ENCODE measurements around the gene H2BK1. TPM values are rescaled to one million over a fixed set of nuclear protein-coding genes. Genes with fewer than 3 reads are reported as not detected.

Gene H2BK1
- total RNA-seq, 4 donors from 2014 or later: not detected

DNA sequence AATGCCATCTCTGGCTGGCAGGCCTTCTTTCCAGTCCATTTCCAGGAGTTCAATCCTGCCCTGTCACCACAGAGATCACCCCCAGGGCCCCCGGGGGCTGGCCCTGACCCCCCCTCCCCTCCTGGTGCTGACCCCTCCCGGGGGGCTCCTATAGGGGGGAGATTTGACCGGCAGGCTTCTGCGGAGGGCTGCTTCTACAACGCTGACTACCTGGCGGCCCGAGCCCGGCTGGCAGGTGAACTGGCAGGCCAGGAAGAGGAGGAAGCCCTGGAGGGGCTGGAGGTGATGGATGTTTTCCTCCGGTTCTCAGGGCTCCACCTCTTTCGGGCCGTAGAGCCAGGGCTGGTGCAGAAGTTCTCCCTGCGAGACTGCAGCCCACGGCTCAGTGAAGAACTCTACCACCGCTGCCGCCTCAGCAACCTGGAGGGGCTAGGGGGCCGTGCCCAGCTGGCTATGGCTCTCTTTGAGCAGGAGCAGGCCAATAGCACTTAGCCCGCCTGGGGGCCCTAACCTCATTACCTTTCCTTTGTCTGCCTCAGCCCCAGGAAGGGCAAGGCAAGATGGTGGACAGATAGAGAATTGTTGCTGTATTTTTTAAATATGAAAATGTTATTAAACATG, 28.0 kb upstream of the H2BK1 start:
- Histone ChIP-seq H3K4me3 (no peak overlapping the region), H3K27ac (no peak overlapping the region), H3K36me3 (peaks cover 0 to 81% of the 10 kb centered on the region in 2 donors), H3K4me1 (peaks cover 0 to 18% (median 10%) of the 10 kb centered on the region in 3 donors), H3K27me3 (no peaks in the 10 kb centered on the region), H3K9me3 (no peaks in the 10 kb centered on the region)
- no peak for ATAC-seq
- no peak for TF ChIP-seq EP300 (IDR thresholded peaks at IDR 0.05)
- TF ChIP-seq POLR2A (IDR thresholded peaks at IDR 0.05): no peak
- TF ChIP-seq, protein P1, sequence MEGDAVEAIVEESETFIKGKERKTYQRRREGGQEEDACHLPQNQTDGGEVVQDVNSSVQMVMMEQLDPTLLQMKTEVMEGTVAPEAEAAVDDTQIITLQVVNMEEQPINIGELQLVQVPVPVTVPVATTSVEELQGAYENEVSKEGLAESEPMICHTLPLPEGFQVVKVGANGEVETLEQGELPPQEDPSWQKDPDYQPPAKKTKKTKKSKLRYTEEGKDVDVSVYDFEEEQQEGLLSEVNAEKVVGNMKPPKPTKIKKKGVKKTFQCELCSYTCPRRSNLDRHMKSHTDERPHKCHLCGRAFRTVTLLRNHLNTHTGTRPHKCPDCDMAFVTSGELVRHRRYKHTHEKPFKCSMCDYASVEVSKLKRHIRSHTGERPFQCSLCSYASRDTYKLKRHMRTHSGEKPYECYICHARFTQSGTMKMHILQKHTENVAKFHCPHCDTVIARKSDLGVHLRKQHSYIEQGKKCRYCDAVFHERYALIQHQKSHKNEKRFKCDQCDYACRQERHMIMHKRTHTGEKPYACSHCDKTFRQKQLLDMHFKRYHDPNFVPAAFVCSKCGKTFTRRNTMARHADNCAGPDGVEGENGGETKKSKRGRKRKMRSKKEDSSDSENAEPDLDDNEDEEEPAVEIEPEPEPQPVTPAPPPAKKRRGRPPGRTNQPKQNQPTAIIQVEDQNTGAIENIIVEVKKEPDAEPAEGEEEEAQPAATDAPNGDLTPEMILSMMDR (IDR thresholded peaks at IDR 0.05): no peak
- no peak for TF ChIP-seq POLR2AphosphoS5 (IDR thresholded peaks at IDR 0.05)
- 67% methylated on average over 1 of the region's 17 CpGs; no CpG with 5 or more reads in 1 of the 2 donors for WGBS, 2 donors (ENCODE audit: low coverage in 1 of 2)

DNA sequence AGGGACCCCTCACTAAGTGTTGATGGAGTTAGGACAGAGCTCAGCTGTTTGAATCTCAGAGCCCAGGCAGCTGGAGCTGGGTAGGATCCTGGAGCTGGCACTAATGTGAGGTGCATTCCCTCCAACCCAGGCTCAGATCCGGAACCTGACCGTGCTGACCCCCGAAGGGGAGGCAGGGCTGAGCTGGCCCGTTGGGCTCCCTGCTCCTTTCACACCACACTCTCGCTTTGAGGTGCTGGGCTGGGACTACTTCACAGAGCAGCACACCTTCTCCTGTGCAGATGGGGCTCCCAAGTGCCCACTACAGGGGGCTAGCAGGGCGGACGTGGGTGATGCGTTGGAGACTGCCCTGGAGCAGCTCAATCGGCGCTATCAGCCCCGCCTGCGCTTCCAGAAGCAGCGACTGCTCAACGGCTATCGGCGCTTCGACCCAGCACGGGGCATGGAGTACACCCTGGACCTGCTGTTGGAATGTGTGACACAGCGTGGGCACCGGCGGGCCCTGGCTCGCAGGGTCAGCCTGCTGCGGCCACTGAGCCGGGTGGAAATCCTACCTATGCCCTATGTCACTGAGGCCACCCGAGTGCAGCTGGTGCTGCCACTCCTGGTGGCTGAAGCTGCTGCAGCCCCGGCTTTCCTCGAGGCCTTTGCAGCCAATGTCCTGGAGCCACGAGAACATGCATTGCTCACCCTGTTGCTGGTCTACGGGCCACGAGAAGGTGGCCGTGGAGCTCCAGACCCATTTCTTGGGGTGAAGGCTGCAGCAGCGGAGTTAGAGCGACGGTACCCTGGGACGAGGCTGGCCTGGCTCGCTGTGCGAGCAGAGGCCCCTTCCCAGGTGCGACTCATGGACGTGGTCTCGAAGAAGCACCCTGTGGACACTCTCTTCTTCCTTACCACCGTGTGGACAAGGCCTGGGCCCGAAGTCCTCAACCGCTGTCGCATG, 27.2 kb upstream of the H2BK1 start:
- peaks cover 0 to 79% of the 10 kb centered on the region in 2 donors for H3K36me3 ChIP-seq
- H3K4me1 ChIP-seq: peaks cover 0 to 16% (median 12%) of the 10 kb centered on the region in 3 donors
- no peaks in the 10 kb centered on the region for H3K9me3 ChIP-seq
- ATAC-seq: no peak
- no peak overlapping the region for H3K27ac ChIP-seq
- TF ChIP-seq POLR2AphosphoS5 (IDR thresholded peaks at IDR 0.05) (no peak), EP300 (IDR thresholded peaks at IDR 0.05) (no peak), POLR2A (IDR thresholded peaks at IDR 0.05) (no peak)
- TF ChIP-seq, protein P1 (IDR thresholded peaks at IDR 0.05): no peak
- 73% methylated on average over 4 of the region's 44 CpGs; no CpG with 5 or more reads in 1 of the 2 donors for WGBS, 2 donors (ENCODE audit: low coverage in 1 of 2)
- no peaks in the 10 kb centered on the region for H3K27me3 ChIP-seq
- H3K4me3 ChIP-seq: no peak overlapping the region

DNA sequence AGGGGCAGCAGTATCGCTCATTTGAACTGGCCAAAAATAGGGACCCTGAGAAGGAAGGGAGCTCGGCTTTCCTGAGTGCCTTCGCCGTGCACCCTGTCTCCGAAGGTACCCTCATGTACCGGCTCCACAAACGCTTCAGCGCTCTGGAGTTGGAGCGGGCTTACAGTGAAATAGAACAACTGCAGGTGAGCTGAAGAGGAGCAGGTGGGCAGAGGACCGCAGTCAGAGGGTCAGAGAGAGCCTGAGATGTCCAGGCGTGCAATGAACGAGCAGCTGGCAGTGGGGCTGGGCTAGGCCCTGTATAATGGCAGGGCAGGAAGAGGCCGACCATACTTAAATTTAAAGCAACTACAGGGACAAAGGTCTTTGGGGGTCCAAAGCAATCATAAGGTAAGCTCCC, 26.1 kb upstream of the H2BK1 start:
- 69 to 88% methylated on average over 7 to 12 of the region's 13 CpGs for WGBS, 2 donors (ENCODE audit: low coverage in 1 of 2)
- TF ChIP-seq POLR2AphosphoS5 (IDR thresholded peaks at IDR 0.05) (no peak), POLR2A (IDR thresholded peaks at IDR 0.05) (no peak), EP300 (IDR thresholded peaks at IDR 0.05) (no peak)
- TF ChIP-seq, protein P1 (IDR thresholded peaks at IDR 0.05): no peak
- no peaks in the 10 kb centered on the region for H3K27me3 ChIP-seq
- no peaks in the 10 kb centered on the region for H3K9me3 ChIP-seq
- no peak overlapping the region for H3K4me3 ChIP-seq
- H3K4me1 ChIP-seq: peaks cover 0 to 24% (median 17%) of the 10 kb centered on the region in 3 donors
- peaks cover 0 to 68% of the 10 kb centered on the region in 2 donors for H3K36me3 ChIP-seq
- H3K27ac ChIP-seq: no peak overlapping the region
- ATAC-seq: no peak

DNA sequence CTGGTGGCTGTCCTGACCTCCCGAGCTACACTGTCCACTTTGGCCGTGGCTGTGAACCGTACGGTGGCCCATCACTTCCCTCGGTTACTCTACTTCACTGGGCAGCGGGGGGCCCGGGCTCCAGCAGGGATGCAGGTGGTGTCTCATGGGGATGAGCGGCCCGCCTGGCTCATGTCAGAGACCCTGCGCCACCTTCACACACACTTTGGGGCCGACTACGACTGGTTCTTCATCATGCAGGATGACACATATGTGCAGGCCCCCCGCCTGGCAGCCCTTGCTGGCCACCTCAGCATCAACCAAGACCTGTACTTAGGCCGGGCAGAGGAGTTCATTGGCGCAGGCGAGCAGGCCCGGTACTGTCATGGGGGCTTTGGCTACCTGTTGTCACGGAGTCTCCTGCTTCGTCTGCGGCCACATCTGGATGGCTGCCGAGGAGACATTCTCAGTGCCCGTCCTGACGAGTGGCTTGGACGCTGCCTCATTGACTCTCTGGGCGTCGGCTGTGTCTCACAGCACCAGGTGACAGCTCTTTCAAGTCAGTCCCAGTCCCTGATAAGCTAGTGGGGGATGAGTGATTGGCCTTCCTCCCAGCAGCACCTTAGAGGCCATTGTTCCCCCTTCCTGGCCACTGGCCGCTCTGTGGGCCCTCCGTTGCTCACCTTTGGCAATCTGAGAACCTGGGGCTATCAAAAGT, 25.0 kb upstream of the H2BK1 start:
- Histone ChIP-seq H3K27ac (no peak overlapping the region), H3K9me3 (no peaks in the 10 kb centered on the region), H3K27me3 (no peaks in the 10 kb centered on the region), H3K4me3 (no peak overlapping the region), H3K36me3 (peaks cover 0 to 56% of the 10 kb centered on the region in 2 donors), H3K4me1 (peaks cover 0 to 27% (median 17%) of the 10 kb centered on the region in 3 donors)
- ATAC-seq: no peak
- TF ChIP-seq POLR2A (IDR thresholded peaks at IDR 0.05) (no peak), EP300 (IDR thresholded peaks at IDR 0.05) (no peak), POLR2AphosphoS5 (IDR thresholded peaks at IDR 0.05) (no peak)
- TF ChIP-seq, protein P1 (IDR thresholded peaks at IDR 0.05): no peak
- WGBS, 2 donors (ENCODE audit: low coverage in 1 of 2): 90% methylated on average over 6 of the region's 28 CpGs; no CpG with 5 or more reads in 1 of the 2 donors

Measured in gastroesophageal sphincter (tissue), 4 donors.